ENCODE results near the gene SLC35F6. TPM values are rescaled to one million over a fixed set of nuclear protein-coding genes. Genes with fewer than 3 reads are reported as not detected.

The SLC35F6 gene
- total RNA-seq, 3 donors from 2014 or later (not counting 1 experiment from before 2014, with no cell fraction given) = 30.0 to 35.6 (median 30.4) TPM

DNA sequence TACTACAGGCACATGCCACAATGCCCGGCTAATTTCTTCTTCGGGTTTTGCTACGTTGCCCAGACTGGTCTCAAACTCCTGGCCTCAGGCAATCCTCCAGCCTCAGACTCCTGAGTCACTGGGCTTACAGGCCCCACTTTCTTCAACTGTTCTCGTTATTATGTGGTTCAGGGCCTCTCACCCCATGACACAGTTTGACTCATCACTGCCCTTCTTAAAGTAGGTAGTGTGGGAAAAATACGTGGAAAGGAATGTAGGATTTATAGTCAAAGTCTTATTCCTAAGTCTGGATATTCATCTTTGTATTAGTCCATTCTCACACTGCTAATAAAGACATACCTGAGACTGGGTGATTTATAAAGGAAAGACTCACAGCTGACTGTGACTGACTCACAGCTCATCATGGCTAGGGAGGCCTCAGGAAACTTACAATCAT is 41.2 kb downstream of the SLC35F6 start:
- Mint-ChIP-seq H3K9me3 (no peaks in the 10 kb centered on the region), H3K27ac (no peak overlapping the region), H3K27me3 (ENCODE audit: low read depth in 2 of 2) (no peaks in the 10 kb centered on the region), H3K4me1 (no peaks in the 10 kb centered on the region), H3K36me3 (no peaks in the 10 kb centered on the region), H3K4me3 (no peak overlapping the region)
- WGBS (ENCODE audit: insufficient coverage) = 94% methylated on average over 3 of the region's 5 CpGs
- Histone ChIP-seq H3K27ac (ENCODE audit: low read length) (no peak overlapping the region), H3K27me3 (ENCODE audit: control insufficient read depth, insufficient read depth, low read length) (no peaks in the 10 kb centered on the region), H3K36me3 (ENCODE audit: control insufficient read depth, insufficient read depth, low read length) (no peaks in the 10 kb centered on the region), H3K4me1 (ENCODE audit: control insufficient read depth, insufficient read depth, low read length) (no peaks in the 10 kb centered on the region), H3K9me3 (ENCODE audit: control insufficient read depth, insufficient read depth, low read length) (no peaks in the 10 kb centered on the region), H3K4me3 (ENCODE audit: low read length) (no peak overlapping the region)
- DNase-seq = no peak
- TF ChIP-seq, protein P1, sequence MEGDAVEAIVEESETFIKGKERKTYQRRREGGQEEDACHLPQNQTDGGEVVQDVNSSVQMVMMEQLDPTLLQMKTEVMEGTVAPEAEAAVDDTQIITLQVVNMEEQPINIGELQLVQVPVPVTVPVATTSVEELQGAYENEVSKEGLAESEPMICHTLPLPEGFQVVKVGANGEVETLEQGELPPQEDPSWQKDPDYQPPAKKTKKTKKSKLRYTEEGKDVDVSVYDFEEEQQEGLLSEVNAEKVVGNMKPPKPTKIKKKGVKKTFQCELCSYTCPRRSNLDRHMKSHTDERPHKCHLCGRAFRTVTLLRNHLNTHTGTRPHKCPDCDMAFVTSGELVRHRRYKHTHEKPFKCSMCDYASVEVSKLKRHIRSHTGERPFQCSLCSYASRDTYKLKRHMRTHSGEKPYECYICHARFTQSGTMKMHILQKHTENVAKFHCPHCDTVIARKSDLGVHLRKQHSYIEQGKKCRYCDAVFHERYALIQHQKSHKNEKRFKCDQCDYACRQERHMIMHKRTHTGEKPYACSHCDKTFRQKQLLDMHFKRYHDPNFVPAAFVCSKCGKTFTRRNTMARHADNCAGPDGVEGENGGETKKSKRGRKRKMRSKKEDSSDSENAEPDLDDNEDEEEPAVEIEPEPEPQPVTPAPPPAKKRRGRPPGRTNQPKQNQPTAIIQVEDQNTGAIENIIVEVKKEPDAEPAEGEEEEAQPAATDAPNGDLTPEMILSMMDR (IDR thresholded peaks at IDR 0.05) = no peak
- intact Hi-C loops (cut with micrococcal nuclease) = no loop called here
- ATAC-seq = no peak

DNA sequence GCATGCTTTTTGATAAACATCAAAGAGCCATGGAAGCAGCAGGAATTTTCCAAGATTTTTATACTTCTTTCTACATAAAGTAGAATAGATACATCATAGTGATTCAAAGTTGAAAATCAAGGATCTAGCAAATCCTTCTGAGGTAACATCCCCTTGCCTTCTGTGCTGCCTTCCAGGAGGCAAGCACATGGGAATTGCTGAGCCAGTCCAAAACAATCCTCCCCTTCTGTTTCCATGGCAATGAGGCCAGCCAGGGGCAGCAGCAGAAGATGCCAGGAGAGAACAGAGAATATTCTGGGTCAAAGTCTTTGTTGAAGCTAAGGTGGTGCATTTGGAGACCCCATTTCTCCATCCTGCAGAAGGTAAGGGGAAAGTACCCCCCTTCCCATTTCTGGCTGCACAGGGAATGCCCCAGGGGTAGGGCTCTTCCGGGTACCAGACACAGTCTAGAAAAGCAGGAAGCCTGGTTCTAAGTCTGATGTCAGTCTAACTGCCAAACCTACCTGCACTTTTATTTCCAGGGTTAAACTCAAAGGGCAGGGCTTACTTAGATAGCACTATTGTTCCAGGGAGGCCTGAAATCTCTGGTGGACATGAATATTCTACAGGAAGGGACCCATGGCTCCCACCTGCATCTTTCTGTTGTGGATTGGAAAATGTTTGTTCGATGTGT is 43.8 kb downstream of the SLC35F6 start:
- H3K27ac Mint-ChIP-seq = no peak overlapping the region
- no peak for ATAC-seq

DNA sequence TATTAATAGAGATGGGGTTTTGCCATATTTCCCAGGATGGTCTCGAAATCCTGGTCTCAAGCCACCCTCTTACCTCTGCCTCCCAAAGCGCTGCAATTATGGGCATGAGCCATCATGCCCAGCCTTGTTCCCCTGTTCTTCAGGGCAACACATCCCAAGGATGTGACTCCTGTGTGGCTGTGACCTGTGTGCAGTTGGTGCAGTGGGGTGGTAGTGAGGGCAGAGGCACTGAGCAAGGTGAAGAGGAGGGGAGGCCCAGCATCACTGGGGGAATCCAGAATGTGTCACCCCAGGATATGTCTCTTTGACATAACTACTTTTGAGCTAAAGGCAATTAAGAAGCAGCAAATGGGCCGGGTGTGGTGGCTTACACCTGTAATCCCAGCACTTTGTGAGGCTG is 45.1 kb downstream of the SLC35F6 start:
- ATAC-seq (no peak), DNase-seq (no peak)
- Histone ChIP-seq H3K36me3 (ENCODE audit: control insufficient read depth, insufficient read depth, low read length) (no peaks in the 10 kb centered on the region), H3K27ac (ENCODE audit: low read length) (no peak overlapping the region), H3K4me3 (ENCODE audit: low read length) (no peak overlapping the region), H3K9me3 (ENCODE audit: control insufficient read depth, insufficient read depth, low read length) (no peaks in the 10 kb centered on the region), H3K27me3 (ENCODE audit: control insufficient read depth, insufficient read depth, low read length) (no peaks in the 10 kb centered on the region), H3K4me1 (ENCODE audit: control insufficient read depth, insufficient read depth, low read length) (no peaks in the 10 kb centered on the region)
- H3K36me3 Mint-ChIP-seq = no peaks in the 10 kb centered on the region
- peaks cover 0 to 6% of the 10 kb centered on the region in 2 donors for H3K27me3 Mint-ChIP-seq (ENCODE audit: low read depth in 2 of 2)
- TF ChIP-seq, protein P1 (IDR thresholded peaks at IDR 0.05) = no peak
- no peaks in the 10 kb centered on the region for H3K9me3 Mint-ChIP-seq
- H3K27ac Mint-ChIP-seq = no peak overlapping the region
- intact Hi-C loops (cut with micrococcal nuclease) = no loop called here
- H3K4me1 Mint-ChIP-seq = no peaks in the 10 kb centered on the region
- no peak overlapping the region for H3K4me3 Mint-ChIP-seq
- 94% methylated on average over 3 of the region's 3 CpGs for WGBS (ENCODE audit: insufficient coverage)

More for the DNA sequence above, 43.8 kb downstream of the SLC35F6 start:
- H3K27me3 ChIP-seq (ENCODE audit: control insufficient read depth, insufficient read depth, low read length) = no peaks in the 10 kb centered on the region
- intact Hi-C loops (cut with micrococcal nuclease) = no loop called here
- TF ChIP-seq, protein P1 (IDR thresholded peaks at IDR 0.05) = no peak
- no peaks in the 10 kb centered on the region for H3K36me3 ChIP-seq (ENCODE audit: control insufficient read depth, insufficient read depth, low read length)
- H3K4me1 ChIP-seq (ENCODE audit: control insufficient read depth, insufficient read depth, low read length) = no peaks in the 10 kb centered on the region
- Mint-ChIP-seq H3K27me3 (ENCODE audit: low read depth in 2 of 2) (peaks cover 0 to 6% of the 10 kb centered on the region in 2 donors), H3K9me3 (no peaks in the 10 kb centered on the region), H3K36me3 (no peaks in the 10 kb centered on the region), H3K4me1 (no peaks in the 10 kb centered on the region), H3K4me3 (no peak overlapping the region)
- no peaks in the 10 kb centered on the region for H3K9me3 ChIP-seq (ENCODE audit: control insufficient read depth, insufficient read depth, low read length)
- no peak for DNase-seq
- H3K4me3 ChIP-seq (ENCODE audit: low read length) = no peak overlapping the region
- no peak overlapping the region for H3K27ac ChIP-seq (ENCODE audit: low read length)
- WGBS (ENCODE audit: insufficient coverage) = 57% methylated on average over 1 of the region's 2 CpGs
